Measurements from ENCODE around the gene CERS1.

Gene CERS1, protein sequence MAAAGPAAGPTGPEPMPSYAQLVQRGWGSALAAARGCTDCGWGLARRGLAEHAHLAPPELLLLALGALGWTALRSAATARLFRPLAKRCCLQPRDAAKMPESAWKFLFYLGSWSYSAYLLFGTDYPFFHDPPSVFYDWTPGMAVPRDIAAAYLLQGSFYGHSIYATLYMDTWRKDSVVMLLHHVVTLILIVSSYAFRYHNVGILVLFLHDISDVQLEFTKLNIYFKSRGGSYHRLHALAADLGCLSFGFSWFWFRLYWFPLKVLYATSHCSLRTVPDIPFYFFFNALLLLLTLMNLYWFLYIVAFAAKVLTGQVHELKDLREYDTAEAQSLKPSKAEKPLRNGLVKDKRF

DNA sequence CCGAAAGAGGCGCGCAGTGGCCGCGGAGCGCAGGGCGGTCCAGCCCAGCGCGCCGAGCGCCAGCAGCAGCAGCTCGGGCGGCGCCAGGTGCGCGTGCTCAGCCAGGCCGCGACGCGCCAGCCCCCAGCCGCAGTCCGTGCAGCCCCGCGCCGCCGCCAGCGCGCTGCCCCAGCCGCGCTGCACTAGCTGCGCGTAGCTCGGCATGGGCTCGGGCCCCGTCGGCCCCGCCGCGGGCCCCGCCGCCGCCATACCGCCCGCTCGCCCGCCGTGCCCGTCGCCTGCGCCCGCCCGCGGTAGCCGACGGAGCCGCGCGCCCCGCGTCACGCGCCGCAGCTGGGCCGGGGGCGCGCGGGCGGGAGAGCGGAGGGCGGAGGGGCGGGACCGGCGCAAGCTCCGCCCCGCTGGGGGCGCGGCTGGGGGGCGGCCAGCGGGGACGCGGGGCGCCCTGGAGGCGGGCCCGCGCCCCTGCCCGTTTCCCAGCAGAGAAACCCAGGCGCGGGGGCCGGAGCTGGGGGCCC lies at the start of gene CERS1:
CERS1 (minus strand) TSS at position 335 of the 518 bp plus-strand sequence; CDS start at position 249, 86 bp downstream.
- DNase-seq (ENCODE audit: low spot score), result no peak

DNA sequence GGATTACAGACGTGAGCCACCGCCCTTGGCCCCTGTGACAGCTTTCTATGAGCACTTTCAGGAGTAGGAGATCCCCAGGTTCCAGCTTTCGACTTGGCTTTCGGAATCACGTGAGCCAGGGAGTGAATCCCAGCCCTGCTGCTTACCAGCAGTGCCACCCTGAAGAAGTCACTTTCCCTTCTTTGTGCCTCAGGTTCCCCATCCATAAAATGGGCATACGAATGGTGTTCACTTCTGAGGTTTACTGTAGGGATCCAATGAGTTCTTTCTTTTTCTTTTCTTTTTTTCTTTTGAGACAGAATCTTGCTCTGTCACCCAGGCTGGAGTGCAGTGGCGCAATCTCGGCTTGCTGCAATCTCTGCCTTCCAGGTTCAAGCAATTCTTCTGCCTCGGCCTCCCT lies 49.3 kb upstream of the CERS1 start:
- no peak for DNase-seq (ENCODE audit: low spot score)

DNA sequence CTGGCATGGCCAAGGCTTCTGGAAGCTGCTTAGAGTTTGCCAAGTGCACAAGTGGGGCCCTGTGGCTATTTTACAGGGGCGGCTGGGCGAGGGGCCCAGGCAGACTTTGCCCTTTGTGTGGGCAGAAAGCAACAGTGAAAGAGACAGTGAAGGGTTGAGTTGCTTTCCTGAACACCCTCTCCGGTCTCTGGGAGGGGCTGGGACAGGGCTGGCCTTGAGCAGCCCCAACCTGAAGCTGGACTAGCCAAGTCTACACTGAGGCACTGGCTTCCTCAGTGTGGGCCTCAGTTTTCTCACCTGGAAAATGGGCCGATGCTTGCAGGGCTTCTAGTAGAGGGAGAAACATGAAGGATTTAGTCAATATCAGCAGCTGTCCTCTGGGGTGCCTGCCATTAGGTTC lies 47.5 kb upstream of the CERS1 start:
- no peak for DNase-seq (ENCODE audit: low spot score)

DNA sequence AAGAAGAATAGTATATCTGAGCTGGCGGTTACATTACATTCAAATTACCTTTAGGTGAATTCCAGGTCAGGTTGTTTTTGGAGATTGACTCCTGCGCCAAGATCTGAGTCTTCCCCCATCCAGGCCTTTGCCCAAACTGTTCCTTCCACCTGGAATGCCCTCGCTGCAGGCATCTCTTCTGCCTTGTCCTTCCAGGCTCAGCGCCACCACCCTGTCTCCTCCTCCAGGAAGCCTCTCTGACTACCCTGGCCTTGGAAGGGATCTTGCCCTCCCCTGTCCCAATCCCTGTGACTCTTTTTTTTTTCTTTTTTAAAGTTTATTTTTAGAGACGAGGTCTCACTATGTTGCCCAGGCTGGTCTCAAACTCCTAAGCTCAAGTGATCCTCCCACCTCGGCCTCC lies 46.7 kb upstream of the CERS1 start:
- no peak for DNase-seq (ENCODE audit: low spot score)

DNA sequence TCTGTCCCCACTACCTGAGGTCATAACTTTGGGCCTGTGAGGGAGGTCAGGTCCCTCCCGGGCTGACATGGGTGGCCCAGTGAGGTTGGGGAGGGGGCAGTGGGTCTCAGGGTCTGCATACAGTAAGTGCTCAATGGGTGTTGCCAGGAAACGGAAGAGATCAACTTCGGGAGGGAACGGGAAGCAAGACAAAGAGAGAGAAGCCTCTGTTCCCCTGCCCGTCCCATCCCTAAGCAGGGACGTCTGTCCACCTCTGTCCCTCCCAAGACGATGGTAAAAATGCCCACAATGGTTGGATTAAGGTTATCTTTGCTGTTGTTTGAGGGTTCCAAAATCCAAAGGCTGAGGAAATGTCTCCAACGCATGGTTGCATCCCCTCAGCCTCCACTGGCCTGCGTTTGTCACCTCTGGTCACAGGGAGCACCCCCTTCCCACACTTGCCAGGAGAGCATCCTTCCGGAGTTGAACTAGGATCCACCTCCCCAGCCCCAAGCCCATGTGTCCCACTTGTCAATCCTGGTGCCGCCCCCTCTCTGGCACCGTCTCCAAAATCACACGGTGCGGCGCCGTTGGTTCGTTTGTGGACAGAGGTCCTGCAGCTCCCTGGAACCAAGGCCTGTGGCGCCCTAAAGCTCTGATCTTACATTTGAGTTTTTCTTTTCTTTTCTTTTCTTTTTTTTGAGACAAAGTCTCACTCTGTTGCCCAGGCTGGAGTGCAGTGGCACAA lies 45.8 kb upstream of the CERS1 start:
- no peak for DNase-seq (ENCODE audit: low spot score)

DNA sequence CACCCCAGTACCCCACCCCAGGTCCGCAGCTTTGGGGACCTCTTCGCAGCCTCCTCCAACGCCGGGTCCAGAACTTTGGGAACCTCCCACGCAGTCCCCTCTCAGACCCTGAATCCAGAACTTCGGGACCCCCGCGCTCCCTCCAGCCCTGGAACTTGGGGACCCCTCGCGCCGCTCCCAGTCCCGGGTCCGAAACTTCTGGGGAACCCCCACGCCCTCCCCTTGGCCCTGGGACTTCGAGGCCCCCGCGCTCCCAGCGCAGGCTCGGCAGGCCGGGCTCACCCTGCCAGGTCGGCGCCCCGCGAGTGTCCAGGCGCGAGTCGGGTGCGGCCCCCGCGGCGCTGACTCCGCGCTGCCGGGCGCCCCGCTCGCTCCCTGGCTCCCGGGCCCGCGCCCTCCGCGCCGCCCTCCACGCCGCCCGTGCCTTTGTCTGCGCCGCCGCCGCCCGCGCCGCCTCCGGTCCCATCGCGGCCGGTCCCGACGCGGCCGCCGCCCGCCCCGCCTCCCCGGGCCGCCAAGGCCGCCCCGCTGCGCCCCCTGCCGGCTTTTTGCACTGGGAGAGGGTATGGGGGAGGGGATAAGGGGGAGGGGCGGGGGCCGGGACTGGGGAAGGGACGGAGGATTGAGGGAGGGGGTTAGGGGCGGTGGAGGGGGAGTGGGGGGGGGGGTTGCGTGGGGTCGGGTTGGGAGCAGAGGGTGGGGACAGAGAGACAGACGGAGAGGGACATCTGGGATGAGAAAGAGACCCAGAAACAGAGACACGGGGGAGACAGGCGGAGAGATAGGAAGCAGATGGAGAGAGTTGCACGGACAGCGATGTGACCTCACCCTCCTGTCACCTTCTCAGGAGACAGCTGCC lies 45.0 kb upstream of the CERS1 start, which contains the start of gene HOMER3:
HOMER3 (minus strand) TSS at position 449 of the 859 bp plus-strand sequence. CDS start 2,235 bp downstream, outside the sequence.
- DNase-seq (ENCODE audit: low spot score), result peak; percentile 53

DNA sequence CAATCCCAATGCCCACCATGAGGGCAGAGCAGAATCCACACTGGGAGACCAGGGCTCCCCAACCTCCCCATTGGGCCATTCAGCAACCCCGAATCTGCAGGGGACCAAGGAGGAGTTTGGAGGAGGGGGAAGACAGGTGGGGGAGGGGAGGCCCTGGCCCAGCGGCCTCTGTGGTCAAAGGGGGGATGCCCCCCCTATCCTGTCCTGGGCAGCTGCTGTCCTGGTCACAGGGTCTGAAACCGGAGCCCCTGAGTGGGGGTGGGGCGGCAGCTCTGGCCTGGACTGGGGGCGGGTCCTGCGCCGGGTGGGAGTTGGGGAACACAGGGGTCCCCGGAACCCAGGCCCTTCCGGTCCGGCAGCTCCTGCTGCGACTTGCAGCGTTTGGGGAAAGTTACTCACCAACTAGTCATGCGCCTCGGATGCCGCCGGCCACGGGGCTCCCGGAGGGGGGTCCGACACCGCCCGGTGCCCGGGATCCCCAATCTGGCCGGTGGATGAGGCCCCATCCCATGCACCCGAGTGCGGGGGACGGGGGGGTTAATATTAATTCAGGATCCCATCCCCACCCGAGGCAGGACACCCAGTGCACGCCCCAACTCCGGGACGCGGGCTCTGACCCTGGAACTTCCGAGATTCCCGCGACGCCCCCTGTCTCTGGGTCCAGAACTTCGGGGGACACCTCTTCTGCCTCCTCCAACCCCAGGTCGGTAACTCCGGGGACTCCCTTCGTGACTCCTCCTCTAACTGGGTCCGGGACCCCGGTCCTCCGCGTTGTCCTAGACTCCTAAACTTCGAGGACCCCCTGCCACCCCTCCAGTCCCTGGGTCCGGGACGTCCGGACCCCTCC lies 44.2 kb upstream of the CERS1 start:
- DNase-seq (ENCODE audit: low spot score), result no peak

DNA sequence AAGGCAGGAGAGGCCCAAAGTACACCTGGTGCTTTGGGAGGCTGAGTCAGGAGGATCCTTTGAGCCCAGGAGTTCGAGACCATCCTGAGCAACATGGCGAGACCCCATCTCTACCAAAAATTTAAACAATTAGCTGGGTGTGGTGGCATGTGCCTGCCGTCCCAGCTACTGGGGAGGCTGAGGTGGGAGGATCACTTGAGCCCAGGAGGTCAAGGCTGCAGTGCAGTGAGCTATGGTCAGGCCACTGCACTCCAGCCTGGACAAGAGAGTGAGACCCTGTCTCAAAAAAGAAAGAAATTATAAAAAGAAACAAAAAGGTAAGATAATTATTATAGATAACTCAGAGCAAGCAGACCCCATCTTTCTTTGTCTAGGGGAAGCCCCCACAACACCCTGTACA lies 43.2 kb upstream of the CERS1 start:
- DNase-seq (ENCODE audit: low spot score), result no peak

DNA sequence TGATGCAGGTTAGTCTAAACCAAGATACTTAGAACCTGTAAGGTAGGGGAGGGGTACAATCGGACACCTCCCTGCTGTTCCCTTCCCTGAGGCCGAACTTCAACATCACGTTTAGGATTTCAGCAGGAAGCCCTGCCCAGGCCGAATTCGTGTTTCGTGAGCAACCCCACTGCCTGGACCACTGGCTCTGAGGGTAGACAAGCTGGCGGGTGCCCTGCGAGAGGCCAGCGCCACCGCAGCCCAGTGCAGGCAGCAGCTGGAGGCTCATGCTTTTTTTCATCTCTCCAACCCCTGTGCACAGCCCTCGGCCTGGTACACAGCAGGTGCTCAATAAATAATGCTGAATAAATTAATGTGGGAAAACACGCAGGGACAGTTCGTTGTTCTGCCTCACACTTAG lies 37.3 kb upstream of the CERS1 start:
- DNase-seq (ENCODE audit: low spot score), result no peak

DNA sequence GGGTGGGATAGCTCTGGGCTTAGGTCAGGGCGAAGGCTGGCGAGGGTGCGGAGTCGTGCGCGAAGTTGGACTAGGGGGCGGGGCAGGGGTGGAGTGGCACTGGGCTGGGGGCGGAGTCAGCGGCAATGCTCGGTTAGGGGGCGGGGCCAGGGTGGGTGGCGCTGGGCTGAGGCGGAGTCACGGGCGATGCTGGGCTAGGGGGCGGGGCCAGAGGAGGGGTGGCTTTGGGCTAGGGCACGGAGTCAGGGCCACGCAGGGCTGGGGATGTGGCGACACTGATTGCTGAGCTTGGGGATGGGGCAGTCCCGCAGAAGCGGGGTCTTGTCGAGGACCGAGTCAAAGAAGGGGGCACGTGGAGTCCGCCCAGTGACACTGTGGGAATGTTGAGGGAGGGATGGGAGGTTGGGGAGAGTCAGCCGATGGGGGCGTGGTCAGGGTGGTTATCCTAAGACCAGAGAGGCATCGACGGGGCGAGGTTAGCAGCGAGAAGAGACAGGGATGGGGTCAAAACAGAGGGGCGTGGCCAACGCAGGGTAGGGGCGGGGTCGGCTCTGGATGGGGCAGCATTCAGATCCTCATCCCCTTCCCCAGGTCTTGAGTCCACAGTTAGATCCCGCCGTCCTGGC lies 36.4 kb upstream of the CERS1 start:
- DNase-seq (ENCODE audit: low spot score), result no peak

DNA sequence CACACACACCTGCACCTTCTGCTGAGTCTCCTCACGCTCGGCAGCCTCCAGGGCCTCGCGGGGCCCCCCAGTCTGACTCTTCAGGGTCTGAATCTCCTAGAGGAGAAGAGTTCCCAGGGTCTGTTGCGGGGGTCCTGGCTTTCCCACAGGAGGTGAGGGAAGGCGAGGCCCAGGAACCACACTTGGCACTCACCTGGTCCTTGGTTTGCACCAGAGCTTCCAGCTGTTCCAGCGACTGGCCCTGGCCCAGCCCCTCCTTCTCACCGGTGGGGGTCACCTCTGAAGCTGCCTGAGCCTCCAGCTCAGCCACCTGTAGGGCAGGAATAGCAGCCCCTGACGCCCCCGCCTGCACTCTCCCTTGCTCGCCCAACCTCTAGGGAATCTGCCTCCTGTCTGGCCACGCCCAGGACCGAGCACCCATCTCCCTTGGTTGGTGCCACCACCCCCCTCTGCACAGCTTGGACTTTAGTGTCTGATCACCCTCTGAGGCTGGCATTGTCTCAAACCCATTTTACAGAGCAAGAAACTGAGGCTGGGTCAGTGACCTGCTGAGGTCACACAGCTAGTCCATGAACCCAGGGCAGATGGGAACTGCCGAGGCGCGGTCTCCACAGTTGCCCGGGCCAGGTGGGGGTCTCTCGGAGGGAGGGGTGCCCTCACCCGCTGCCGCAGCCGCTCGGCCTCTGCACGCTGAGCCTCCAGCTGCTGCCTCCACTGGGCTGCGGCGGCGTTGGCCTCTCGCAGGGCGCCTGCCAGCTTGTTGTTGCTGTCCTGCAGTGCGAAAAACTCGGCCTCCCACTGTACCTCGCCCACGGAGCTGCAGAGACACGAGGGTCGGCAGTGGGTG lies 35.6 kb upstream of the CERS1 start:
- no peak for DNase-seq (ENCODE audit: low spot score)

DNA sequence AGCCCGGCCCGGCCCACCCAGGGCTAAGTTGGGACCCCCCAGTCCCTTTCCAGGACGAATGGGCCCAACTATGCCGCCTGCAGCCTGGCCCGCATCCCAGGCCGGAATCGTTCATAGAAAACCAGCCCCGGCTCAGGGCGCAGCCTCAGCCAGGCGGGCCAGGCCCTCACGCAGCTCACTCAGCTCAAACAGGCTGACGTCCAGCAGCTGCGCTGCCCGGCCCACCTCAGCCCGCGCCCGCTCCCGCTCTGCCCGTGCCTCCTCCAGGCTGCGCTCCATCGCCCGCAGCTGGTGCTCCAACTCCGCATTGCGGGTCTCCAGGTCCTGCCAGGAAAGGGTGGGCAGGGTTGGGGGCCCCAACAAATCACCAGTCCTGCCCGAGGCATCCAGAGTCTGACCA lies 33.4 kb upstream of the CERS1 start:
- DNase-seq (ENCODE audit: low spot score), result no peak

DNA sequence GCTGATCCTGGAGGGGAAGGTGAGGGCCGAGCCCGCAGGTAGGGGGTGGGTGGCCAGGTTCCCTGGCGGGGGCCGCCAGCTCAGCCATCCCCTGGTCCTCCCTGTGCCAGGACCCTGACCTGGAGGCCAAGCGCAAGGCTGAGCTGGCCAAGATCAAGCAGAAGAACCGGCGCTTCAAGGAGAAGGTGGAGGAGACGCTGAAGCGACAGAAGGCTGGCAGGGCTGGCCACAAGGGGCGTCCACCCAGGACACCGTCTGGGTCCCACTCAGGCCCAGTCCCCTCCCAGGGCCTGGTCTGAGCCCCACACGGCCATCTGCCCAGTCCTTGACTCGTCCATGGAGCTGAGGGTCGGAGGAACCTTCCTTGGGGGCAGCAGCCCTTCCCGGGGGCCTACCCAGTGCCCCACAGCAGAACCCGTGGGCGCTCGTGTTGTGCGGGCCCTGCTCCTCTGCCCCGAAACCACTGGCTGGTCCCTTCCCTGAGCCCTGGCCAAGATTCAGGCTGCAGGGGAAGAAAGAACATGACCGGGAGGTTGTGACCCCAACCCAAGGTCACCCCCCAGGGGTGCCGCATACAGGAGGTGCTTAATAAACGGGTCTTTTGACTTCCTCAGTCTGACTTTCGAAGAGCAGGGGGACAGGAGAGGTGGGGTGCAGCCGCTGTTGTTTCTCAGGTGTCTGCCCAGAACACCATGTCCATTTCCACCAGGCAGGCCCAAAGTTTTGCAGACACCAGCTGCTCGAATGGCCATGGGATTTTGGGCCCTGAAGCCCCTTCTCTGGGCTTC lies 32.3 kb upstream of the CERS1 start:
- DNase-seq (ENCODE audit: low spot score), result no peak

DNA sequence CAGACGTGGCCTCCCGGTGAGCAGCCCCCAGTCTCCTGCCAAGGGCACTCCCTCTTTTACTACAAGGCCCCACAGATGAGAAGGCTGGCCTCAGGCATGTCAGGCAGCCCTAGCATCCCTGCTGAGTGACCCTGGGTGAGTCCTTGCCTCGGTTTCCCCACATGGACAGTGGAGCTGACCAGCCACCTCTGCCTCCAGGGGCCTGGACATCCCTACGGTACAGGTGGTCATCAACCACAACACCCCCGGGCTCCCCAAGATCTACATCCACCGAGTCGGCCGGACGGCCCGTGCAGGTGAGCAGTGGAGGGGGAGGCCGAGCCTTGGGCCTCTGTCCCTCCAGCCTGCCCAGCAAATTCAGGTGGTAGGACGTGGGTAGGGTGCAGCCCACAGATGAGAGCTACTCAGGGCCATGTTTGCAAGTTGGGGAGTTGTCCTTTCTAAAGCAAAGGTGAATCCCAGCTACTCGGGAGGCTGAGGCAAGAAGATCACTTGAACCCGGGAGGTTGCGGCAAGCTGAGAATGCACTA lies 28.8 kb upstream of the CERS1 start:
- DNase-seq (ENCODE audit: low spot score), result no peak

DNA sequence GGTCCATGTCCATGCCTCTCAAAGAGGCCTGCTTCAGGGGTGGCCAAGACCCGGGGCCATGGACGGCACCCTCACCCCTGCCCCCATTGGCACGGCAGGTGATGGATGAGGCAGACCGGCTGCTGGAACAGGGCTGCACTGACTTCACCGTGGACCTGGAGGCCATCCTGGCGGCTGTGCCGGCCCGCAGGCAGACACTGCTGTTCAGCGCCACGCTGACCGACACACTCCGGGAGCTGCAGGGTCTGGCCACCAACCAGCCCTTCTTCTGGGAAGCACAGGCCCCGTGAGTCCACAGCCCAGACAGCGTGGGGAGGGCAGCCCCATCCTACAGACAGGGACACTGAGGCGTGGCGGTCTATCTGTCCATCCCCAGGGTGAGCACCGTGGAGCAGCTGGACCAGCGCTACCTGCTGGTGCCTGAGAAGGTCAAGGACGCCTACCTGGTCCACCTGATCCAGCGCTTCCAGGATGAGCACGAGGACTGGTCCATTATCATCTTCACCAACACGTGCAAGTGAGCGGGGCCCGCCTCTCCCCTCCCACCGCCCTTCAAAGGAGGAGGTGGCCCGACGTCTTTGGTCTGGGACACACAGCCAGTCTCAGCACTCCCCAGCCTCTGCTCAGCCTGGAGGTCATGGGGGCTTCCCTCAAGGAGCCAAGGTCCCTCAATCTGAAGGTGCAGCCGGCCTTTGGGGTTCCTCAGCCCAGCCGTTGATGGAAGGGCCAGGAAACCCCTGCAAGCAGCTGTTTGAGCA lies 26.4 kb upstream of the CERS1 start:
- no peak for DNase-seq (ENCODE audit: low spot score)

DNA sequence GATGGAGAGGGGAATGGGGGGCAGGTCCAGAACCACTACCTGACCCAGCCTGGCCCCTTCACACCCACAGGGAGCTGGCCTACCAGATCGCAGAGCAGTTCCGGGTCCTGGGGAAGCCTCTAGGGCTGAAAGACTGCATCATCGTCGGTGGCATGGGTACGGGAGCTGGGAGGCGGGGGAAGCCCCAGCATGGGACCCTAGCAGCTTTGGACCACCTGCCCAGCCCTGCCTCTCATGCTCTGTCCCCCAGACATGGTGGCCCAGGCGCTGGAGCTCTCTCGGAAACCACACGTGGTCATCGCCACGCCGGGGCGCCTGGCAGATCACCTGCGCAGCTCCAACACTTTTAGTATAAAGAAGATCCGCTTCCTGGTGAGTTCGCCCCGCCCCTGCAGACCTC lies 25.6 kb upstream of the CERS1 start:
- DNase-seq (ENCODE audit: low spot score), result no peak

DNA sequence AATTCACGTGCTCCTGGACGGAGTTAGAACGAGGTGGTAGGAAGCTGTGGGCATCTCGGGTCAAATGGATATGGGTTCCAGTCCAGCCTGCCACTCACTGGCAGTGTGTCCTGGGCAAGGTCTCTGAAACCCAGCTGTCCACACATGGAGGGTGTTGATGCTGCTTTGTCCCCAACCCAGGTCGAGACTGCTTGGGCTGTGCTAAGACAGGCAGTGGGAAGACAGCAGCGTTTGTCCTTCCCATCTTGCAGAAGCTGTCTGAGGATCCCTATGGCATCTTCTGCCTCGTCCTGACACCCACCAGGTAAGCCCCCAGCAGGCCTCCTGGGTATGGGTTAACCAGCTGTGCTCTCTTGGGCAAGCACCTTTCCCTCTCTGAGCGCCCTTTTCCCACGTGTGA lies 24.4 kb upstream of the CERS1 start:
- DNase-seq (ENCODE audit: low spot score), result no peak

DNA sequence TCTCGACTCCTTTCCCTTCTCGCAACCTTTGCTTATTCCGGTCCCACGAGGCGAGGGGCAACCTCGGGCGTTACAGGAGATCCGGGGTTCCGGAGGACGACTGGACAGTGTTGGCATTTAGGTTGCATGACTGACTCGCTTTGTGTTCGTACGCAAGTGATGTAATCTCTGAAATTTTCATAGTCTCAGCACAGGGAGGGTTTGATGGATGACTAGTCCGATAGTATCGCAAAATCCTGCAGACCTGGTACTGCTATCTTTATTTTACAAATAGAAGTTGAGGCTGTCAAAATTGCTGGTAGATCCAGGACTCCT lies 23.9 kb upstream of the CERS1 start:
- no peak for DNase-seq (ENCODE audit: low spot score)

Measured in kidney capillary endothelial cell (primary cell).